Peyer's patch (tissue), 4 donors: ENCODE data around the gene MRPL54. TPM values are rescaled to one million over a fixed set of nuclear protein-coding genes. Genes with fewer than 3 reads are reported as not detected.

Experiments
- DNase-seq, 3 donors: peaks; one replicate each; pipeline ENCODE4 v3.0.0-alpha.2; 2017 to 2019
- H3K27ac ChIP-seq, 4 donors: fragments of 200-600 bp; sonication (generic); one replicate each; pipeline ENCODE4 v1.5.1; 2016 to 2019
- H3K27me3 ChIP-seq, 2 donors: fragments of 200-600 bp; sonication (generic); one replicate each; pipeline ENCODE4 v1.5.1; 2019
- H3K36me3 ChIP-seq, 3 donors: fragments of 200-600 bp; sonication (generic); one replicate each; pipeline ENCODE4 v1.5.1; 2016 to 2019
- H3K4me1 ChIP-seq, 4 donors: fragments of 200-600 bp; sonication (generic); one replicate each; pipeline ENCODE4 v1.5.1; 2016 to 2019
- H3K4me3 ChIP-seq, 4 donors: fragments of 200-600 bp; sonication (generic); 1 replicate in 3 of 4; 2 replicates in 1 of 4; pipeline ENCODE4 v1.5.1; 2016 to 2019; ENCODE audit warnings: mild to moderate bottlenecking in 1 of 4
- H3K9me3 ChIP-seq, 4 donors: fragments of 200-600 bp; sonication (generic); one replicate each; pipeline ENCODE4 v1.5.1; 2016 to 2019; ENCODE audit warnings: mild to moderate bottlenecking in 1 of 4
- POLR2A ChIP-seq, 2 donors: fragments of 450-650 bp; IDR thresholded peaks; one replicate each; pipeline ENCODE4 v1.5.1; 2017; ENCODE audit warnings: antibody characterized with exemption in 2 of 2, mild to moderate bottlenecking in 2 of 2, moderate library complexity in 2 of 2
- total RNA-seq, 4 donors: library from RNA; depleted of rRNA; stranded (reverse); fragments of >200 nt; gene quantifications; one replicate each; pipeline ENCODE4 v1.1.0, GENCODE V29; 2016
- TF ChIP-seq, protein P1 (sequence below), 6 experiments: fragments of 450-650 bp in 4 of 6; fragments of 200-600 bp in 2 of 6; sonication (generic) in 1 of 6; IDR thresholded peaks; one replicate each; pipeline ENCODE4 v1.5.1; 2017 to 2019; ENCODE audit warnings: antibody characterized with exemption in 6 of 6, mild to moderate bottlenecking in 3 of 6, moderate library complexity in 1 of 6

MRPL54 gene
- total RNA-seq, 4 donors from 2014 or later = 21.4 to 58.5 (median 47.2) TPM

DNA sequence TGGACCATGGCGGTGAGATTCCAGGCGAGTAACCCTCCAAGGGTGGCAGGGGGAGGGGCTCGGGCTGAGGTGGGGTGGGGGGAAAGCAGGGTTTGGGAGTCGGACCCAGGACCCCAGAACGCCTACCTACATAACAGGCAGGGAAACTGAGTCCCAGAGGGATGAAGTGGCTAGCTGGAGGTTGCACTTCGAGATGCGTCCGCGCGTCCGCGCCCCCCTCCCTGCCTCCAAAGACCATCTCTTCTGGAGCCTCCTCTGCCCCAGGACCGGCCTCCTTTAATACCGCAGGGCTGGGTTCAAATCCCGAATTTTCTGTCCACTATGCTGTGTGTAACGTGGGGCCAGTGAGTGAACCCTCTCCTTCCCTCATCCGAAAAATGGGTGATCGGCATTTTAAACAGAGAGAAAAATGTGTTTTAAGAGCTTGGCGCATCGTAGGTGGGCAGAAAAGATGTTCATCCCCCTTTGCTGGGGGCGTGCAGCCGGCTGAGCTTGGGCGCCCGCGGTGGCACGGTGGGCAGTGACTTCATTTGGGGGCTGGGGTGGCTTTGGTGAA lies 40.5 kb upstream of the MRPL54 start:
- H3K27ac ChIP-seq = peak overlapping the region; percentile 25 to 93 (median 86)
- H3K4me1 ChIP-seq = peaks cover 0 to 45% (median 9%) of the 10 kb centered on the region in 4 donors
- H3K27me3 ChIP-seq = peaks cover 0 to 8% of the 10 kb centered on the region in 2 donors
- TF ChIP-seq POLR2A (IDR thresholded peaks at IDR 0.05) = no peak
- TF ChIP-seq, protein P1, sequence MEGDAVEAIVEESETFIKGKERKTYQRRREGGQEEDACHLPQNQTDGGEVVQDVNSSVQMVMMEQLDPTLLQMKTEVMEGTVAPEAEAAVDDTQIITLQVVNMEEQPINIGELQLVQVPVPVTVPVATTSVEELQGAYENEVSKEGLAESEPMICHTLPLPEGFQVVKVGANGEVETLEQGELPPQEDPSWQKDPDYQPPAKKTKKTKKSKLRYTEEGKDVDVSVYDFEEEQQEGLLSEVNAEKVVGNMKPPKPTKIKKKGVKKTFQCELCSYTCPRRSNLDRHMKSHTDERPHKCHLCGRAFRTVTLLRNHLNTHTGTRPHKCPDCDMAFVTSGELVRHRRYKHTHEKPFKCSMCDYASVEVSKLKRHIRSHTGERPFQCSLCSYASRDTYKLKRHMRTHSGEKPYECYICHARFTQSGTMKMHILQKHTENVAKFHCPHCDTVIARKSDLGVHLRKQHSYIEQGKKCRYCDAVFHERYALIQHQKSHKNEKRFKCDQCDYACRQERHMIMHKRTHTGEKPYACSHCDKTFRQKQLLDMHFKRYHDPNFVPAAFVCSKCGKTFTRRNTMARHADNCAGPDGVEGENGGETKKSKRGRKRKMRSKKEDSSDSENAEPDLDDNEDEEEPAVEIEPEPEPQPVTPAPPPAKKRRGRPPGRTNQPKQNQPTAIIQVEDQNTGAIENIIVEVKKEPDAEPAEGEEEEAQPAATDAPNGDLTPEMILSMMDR (IDR thresholded peaks at IDR 0.05) = no peak
- no peaks in the 10 kb centered on the region for H3K36me3 ChIP-seq
- DNase-seq = no peak
- no peaks in the 10 kb centered on the region for H3K9me3 ChIP-seq
- H3K4me3 ChIP-seq = peak overlapping the region; percentile 42 to 75 (median 60)

DNA sequence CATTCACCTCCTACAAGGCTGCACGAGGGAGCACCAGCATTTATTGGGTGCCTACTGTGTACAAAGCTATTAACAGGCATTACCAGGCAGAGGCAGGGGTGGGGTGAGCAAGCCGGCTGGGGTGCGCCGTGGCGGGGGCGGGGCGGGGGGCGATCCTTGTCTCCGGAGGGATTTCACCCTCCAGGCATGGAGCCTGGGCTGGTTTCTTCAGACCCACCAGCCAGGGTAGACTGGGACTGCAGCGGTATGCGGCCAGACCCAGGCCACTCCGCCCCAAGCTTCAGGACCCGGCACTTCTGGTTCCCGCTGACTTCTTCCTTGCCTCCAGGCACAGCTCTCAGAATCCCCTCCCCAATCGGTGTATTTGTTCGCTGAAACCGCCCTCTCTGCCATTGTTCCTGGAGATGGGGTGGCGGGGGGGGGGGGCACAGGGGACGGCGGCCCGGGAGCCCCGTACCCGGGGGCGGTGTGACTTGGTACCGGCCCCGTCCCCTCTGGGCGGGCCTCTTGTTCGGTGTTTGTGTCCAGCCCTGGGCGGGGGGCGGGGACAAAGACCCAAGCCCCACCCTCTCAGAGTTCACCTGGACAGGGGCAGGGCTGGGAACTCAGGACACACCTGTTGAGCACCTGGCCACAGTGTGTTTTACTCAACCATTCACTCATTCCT lies 39.9 kb upstream of the MRPL54 start:
- TF ChIP-seq POLR2A (IDR thresholded peaks at IDR 0.05) = peak in 1 of 2 donors; percentile 78
- TF ChIP-seq, protein P1 (IDR thresholded peaks at IDR 0.05) = no peak
- Histone ChIP-seq H3K36me3 (no peaks in the 10 kb centered on the region), H3K27me3 (peaks cover 0 to 8% of the 10 kb centered on the region in 2 donors), H3K27ac (peak overlapping the region in 3 of 4 donors; percentile 82 to 93 (median 90)), H3K9me3 (no peaks in the 10 kb centered on the region), H3K4me3 (peak overlapping the region; percentile 42 to 75 (median 60)), H3K4me1 (peaks cover 0 to 40% (median 9%) of the 10 kb centered on the region in 4 donors)
- peak in 2 of 3 donors; percentile 89 to 91 for DNase-seq

DNA sequence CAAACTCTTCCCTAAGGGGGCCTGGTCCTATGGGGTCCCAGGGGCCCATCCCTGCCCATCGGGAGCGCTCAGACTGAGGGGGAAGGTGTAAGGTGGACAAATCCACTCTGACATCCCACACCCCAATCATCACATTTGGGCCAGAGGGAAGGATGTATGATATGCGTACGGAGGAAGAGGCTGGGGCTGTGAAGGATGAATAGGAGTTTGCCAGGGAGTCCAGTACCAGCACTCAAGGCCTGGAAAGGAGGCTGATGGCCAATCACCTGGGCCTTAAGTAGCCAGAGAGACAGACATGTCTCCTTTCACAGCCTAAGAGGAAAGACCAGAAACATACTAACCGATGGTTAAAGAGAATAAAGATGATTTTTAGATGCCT lies 39.4 kb upstream of the MRPL54 start:
- peaks cover 0 to 39% (median 9%) of the 10 kb centered on the region in 4 donors for H3K4me1 ChIP-seq
- H3K36me3 ChIP-seq = no peaks in the 10 kb centered on the region
- no peaks in the 10 kb centered on the region for H3K9me3 ChIP-seq
- H3K27me3 ChIP-seq = peaks cover 0 to 8% of the 10 kb centered on the region in 2 donors
- H3K4me3 ChIP-seq = peak overlapping the region in 2 of 4 donors; percentile 72 to 75
- TF ChIP-seq POLR2A (IDR thresholded peaks at IDR 0.05) = no peak
- TF ChIP-seq, protein P1 (IDR thresholded peaks at IDR 0.05) = no peak
- DNase-seq = no peak
- H3K27ac ChIP-seq = peak overlapping the region in 2 of 4 donors; percentile 90 to 93

DNA sequence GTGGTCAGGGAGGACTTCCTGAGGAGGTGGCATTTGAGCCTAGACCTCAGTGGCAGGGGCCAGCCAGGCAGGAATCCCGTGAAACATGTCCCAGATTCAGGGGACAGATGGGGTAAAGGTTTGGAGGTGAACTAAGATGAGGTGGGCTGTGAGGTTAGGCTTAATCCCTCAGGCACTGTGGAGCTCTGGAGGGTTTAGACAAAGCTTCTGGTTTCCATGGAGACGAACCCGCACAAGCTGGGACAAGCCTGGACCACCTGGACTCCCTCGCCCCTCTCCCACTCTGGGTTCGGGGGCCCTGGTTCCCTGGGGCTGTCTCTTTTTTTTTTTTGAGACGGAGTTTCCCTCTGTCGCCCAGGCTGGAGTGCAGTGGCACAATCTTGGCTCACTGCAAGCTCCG lies 38.6 kb upstream of the MRPL54 start:
- TF ChIP-seq, protein P1 (IDR thresholded peaks at IDR 0.05) = no peak
- TF ChIP-seq POLR2A (IDR thresholded peaks at IDR 0.05) = no peak
- Histone ChIP-seq H3K9me3 (no peaks in the 10 kb centered on the region), H3K36me3 (peaks cover 0 to 5% (median 0%) of the 10 kb centered on the region in 3 donors), H3K27me3 (peaks cover 0 to 8% of the 10 kb centered on the region in 2 donors), H3K4me1 (peaks cover 0 to 34% (median 9%) of the 10 kb centered on the region in 4 donors), H3K27ac (peak overlapping the region in 1 of 4 donors; percentile 21), H3K4me3 (no peak overlapping the region)
- DNase-seq = no peak

DNA sequence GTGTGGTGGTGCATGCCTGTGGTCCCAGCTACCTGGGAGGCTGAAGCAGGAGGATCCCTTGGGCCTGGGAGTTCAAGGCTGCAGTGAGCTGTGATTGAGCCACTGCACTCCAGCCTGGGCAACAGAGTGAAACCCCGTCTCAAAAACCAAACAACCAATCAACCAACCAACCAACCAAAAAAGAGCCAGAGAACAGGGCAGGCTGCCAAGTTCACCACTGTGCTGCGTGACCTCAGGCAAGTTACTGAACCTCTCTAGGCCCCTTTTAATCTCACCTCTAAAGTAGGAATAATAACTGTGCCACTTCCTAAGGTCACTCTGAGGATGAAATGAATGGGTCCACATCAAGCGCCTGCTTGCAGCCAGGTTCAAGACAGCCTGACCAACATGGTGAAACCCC lies 37.4 kb upstream of the MRPL54 start:
- no peak overlapping the region for H3K4me3 ChIP-seq
- DNase-seq = no peak
- H3K9me3 ChIP-seq = no peaks in the 10 kb centered on the region
- H3K36me3 ChIP-seq = peaks cover 0 to 10% (median 0%) of the 10 kb centered on the region in 3 donors
- TF ChIP-seq, protein P1 (IDR thresholded peaks at IDR 0.05) = no peak
- no peak for TF ChIP-seq POLR2A (IDR thresholded peaks at IDR 0.05)
- H3K4me1 ChIP-seq = peaks cover 0 to 24% (median 9%) of the 10 kb centered on the region in 4 donors
- H3K27ac ChIP-seq = no peak overlapping the region
- peaks cover 0 to 8% of the 10 kb centered on the region in 2 donors for H3K27me3 ChIP-seq
